ENCODE results near the gene IMMP2L.

IMMP2L gene

DNA sequence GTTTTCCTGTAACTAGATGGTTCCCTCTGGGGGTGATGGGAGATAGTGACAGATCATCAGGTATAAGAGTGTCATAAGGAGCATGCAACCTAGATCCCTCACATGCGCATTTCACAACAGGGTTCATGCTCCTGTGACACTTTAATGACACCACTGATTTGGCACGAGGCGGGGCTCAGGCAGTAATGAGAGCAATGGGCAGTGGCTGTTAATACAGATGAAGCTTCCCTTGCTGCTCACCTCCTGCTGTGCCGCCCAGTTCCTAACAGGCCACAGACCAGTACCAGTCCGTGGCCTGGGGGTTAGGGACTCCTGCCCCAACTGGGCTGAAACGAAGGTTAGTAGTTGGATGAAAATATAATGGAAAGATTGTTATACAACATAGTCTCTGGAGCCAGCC is 673.0 kb downstream of the IMMP2L start:
- no peak for DNase-seq

DNA sequence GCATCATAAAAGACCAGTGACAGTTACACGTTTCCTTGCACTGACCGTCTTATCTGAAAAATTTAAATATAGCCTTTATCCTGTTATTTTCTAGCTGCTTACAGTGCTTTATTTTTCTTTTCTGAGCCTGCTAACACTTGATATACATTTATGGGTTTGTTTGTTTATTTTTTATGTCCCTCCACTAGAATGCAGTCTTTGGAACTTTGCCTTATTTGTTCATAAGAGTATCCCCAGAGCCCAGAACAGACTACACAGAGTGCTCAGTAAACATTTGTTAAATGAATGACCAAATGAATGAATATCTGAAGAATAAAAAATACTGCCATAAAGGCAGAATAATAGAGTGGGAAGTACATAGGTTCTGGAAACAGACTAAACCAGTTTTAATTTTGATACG is 673.7 kb downstream of the IMMP2L start:
- DNase-seq: no peak

DNA sequence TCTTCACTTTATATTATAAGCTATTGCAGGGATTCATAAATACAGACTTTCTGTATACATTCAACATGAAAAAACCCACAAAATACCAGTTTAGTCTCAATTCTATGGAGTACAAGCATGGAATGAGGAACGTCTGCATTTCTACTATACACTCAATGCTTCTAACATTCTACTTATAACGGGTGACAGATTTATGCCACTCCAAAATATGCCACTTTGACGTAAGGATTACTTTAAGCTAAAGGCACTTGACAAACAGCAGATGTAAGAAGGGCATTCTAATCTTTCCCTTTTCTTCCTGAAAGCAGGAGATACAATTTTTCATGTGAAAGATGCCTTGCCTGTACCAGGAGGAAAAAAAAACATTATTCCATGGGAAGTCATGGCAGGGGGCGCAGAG is 676.8 kb downstream of the IMMP2L start:
- no peak for DNase-seq

DNA sequence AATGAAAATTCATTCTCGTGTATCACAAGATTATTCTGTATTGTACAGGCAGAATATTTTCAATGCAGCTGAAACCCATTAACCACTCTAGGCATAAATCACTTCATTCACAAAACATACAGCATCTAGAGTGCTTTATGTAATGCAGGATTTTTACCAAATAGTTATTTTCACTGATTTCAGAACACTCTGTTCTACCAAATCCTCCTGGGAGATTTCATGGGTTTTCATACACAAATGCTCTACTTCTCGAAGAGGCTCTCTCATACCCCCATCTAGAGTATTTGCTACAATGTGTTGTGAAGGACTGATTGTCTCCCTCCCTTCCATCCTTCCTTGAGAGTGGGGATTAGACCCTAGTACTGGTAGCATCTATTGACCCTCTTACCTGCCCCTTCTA is 680.6 kb downstream of the IMMP2L start:
- no peak for DNase-seq

DNA sequence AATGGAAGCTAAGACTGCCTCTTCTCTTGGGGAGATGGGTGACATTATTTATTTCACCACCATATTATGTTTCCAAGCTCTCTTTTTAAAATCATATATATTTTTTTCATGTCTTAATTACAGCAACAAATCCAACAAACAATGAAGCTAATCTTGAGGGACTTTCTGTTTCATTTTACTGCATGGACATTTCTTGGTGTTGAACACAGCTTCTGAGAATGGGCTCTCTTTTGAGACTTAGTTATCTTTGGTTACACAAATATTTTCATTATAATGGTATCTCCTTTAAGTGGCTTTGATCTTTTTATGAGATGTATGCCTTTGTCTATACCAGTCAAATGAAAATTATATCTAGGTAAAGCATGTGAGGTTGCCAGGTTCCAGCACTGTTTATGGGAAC is 681.3 kb downstream of the IMMP2L start:
- DNase-seq: no peak

DNA sequence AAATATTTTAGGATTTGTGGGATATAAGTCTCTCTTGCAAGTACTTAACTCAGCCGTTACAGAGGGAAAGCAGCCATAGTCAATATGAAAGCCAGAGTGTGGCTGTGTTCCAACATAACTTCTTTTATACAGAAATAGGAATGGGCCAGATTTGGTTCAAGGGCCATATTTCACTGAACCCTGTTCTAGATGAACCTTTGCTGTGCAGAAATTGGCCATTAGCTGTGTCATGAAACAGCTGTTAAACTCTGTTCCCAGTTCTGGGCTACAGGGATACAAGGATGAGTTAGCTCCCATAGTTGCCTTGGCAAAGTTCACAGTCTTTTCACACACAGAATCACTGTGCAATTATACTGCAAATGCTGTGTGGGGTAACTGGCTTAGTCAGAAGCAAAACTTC is 685.3 kb downstream of the IMMP2L start:
- DNase-seq: no peak

DNA sequence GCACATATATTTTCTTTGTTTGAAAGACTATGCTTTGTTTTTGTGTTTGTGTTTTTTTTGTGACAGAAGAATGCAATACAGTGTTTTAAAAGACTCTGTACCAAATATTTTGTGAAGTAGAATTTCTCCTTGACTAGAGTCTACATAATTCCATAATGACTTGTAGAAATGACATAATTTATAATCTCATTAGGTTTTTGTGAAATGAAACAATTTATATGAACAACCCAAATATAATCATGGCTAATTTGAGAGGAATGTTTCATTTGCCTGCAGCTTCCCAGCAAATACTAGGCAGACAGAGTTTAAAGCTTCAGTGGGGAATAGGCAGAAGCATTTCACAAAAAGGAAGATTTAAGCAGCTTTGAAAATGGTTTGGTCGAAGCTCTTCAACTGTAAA is 686.9 kb downstream of the IMMP2L start:
- DNase-seq: no peak

DNA sequence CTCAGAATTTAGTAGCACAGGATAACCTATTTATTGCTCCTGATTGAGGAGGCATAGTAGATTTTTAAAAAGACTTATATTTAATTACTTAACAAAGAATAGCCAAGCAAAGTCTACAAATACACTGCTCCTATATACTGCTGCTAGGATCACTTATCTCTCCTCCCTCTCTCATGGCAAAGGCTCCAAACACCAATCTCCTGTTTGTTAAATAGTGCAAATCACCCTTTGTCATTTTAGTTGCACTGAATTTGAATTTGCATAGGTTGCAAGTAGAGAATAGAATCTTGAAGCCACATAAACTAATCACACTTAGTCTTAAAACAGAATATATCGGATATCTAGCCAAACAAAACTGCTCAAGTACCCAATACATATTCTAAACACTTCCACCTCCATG is 690.4 kb downstream of the IMMP2L start:
- DNase-seq: no peak

DNA sequence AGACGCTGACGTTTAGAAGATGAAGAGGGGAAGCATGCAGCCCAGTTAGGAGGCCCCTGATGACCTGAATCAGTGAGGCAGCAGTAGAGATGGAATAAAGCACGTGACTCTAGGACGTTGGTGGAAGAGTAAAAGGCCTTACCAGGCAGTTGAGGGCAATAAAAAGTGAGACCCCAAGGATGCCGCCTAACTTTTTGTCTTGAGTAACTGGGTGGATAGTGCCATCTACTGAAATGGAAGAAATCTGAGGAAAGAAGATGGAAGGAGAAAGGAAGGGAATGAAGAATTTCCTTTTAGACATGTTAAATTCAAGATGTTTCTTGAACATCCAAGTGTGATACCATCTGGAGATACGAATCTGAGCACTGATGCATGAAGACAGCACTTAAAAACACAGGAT is 691.4 kb downstream of the IMMP2L start:
- peak; percentile 68 for DNase-seq

DNA sequence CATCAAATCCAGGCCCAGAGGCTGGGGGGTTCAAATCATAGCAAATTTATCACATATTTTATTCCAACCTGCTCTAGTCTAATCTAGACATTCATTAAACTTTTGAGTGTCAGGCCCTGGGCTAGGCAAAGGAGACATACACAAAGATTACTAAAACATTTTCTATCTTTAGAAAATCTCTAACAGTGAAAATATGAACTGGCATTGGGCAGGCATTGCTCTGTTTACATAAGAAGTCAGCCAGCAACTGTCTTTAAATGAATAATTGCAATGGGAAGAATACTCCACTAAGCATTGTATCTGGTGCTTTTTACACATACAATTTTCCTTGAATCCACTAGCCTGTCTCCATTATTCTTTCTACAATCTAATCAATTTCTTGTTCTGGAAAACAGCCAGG is 693.8 kb downstream of the IMMP2L start:
- DNase-seq: no peak

DNA sequence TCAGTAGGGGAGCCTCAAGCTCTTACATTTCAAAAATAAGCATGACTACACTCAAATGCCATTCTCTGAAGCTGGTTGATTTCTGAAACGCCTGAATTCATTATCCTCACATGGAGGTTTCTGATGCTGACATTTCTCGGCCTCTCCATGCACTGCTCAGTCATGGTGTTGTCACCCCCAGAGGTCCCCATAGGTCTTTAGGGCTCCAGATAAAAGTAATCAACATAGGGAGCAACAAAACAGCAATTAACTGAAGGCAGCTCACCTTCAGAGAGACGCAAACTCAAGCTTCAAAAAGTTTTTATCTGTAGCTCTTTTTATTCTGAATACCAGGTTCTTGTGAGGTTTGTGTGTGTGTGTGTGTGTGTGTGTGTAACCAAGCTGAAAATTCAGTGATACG is 694.5 kb downstream of the IMMP2L start:
- DNase-seq: no peak

DNA sequence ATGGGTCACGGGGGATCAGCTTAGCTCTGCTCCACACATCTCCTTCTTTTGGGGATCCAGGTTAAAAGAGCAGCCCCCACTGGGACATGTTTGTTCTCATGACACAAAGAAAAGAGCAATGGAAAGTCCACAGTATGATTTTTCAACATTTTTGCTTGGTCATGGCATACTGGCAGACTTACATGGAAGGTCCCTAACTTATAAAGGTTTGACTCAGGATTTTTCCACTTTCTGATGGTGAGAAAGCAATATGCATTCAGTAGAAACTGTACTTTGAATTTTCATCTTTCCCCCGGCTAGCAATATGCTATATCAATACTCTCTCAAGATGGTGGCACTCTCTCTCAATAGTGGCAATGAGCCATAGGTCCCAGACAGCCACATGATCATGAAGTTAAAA is 699.0 kb downstream of the IMMP2L start:
- no peak for DNase-seq

DNA sequence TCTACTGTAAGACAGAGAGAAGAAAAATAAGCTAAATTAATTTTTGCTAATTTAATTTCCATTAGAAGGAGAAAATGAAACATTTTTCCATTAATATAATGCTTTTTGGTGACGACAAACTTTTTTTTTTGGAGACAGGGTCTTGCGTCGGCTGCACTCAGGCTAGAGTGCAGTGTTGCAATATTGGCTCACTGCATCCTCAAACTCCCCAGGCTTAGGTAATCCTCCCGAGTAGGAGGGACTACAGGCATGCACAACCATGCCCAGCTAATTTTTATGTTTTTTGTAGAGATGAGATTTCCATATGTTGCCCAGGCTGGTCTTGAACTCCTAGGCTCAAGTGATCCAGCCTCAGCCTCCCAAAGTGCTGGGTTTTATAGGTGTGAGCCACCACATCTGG is 701.1 kb downstream of the IMMP2L start:
- no peak for DNase-seq

DNA sequence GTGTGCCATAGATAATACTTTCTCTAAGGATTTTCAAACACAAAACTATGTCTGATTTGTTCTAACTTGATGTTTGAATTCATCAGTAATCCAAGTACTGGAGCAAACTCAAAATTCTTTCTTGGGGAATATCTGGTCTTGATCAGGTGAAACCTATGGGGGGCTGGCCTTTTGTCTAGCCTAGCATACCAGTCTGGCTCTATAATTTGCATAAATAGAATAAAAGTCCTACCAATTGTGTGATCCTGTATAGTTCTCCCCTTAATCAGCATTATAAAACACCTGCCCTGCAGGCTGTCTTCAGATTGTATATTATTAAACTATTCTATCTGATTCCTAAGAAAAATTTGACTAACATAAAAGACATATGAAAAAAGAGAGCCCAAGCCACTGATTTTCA is 705.2 kb downstream of the IMMP2L start:
- DNase-seq: no peak

DNA sequence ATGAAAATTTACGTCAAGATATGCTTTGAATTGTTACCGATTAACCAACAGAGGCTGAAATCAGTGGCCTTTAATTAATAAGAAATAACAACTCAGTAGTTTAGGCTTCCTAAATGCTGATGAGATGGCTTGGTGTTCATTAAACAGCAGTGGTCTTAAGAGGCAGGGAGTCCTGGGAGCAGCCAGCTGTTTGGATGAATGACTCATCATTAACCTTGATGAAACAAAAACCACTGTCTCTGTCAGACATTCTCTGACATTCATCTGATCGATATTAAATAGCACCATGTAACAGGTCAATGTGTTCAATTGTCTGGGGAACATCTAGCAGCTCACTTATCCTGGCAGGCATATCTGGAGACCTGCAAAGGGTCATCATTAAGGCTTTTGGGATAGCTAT is 705.6 kb downstream of the IMMP2L start:
- peak; percentile 13 for DNase-seq

DNA sequence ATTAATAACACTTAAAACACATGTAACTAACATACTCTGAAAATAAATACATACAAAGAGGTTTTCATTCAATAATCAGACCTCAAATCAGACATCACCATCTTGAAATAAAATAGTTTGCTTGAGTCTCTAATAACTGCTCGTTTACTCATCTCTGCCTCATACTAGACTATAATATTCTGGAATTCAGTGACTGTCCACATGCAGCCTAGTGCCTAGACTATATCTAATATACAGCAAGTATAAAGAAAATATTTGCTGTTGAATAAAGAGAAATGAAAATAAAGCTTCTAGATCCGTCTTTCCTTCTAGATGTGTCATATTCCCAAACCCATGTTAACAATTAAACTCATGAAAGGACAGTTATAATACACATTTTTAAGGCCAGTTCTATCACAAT is 707.6 kb downstream of the IMMP2L start:
- DNase-seq: no peak

DNA sequence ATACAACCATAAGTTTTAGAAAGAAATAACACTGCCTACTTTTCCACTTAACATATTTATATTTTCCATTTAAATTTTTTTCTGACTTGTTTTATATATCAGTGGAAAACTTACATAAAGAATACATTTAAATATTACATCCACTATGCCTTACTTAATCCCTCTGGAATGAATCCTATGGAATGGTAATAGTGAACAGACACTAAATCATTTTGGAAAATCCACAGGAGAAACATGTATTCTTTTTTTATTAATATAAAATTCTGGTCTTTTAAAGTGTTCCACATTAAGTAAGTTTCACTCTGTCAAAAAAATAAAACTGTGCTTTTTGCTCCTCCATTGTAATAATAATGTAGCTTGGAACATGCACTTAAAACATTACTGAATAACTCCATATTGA is 708.1 kb downstream of the IMMP2L start:
- DNase-seq: no peak

DNA sequence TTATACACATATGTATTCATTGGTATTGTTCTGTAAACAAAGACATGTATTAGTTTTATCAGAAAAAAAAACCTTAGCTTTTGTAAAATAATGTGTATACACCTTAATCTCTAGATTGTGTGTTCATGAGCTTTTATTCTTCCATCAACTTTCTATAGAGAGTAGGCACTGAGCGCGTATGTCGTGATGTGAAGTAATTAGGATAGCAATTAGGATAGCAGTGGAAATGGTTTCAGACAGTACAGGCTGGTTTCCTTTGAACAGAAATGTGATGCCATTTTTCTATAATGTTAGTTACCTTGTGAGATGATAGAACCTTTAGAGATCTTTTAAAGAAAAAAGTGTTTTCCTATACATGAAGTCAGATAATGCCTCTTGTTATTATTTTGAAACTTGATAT is 709.0 kb downstream of the IMMP2L start:
- DNase-seq: no peak

DNA sequence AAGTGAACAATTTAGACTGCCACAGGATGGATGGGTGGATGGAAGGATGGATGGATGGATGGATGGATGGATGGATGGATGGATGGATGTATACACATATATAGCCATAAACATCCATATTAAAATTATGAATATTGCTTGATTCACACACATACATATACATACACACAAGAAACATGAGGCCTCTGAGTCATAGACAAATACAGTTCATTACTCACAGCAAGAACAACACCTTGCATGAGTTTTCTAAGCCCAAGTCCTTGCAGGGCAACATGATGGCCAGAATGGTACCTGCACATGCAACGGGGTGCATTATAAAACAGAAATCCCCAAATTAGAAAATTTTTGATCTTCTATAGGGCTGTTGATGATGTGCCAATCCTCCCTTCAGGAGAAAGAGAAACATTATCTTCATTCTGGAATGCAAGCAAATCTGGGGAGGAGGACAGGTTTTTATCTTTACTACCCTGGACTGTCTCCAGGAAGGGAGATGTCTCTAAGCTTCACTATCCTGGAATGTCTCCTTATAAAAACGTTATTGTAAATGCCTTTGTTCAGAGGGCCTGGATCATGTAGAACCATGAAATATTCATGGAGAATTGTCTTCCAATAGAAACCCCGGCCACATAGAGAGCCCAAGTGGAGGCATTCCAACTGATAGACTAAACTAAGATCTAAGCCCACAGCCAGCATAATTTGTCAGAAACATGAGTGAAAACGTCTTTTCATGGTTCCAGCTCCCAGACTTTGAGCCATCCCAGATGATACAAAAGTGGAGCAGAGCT is 709.9 kb downstream of the IMMP2L start:
- no peak for DNase-seq

DNA sequence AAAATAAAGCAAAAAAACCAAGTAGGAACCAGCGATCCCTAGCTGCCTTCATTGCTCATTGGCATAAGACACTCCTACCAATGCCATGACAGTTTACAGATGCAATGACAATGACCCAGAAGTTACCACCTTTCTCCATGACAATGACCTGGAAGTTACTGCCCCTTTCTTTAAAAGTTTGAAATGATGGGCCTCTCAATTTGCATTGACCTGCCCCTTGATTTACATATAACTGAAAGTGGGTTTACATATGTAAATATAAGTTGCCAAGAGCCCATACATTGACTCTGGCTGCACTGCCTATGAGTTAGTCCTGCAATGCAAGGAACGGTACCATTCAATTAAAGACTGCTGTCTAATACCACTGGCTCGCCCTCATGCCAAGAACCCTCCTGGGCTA is 712.1 kb downstream of the IMMP2L start:
- no peak for DNase-seq

DNA sequence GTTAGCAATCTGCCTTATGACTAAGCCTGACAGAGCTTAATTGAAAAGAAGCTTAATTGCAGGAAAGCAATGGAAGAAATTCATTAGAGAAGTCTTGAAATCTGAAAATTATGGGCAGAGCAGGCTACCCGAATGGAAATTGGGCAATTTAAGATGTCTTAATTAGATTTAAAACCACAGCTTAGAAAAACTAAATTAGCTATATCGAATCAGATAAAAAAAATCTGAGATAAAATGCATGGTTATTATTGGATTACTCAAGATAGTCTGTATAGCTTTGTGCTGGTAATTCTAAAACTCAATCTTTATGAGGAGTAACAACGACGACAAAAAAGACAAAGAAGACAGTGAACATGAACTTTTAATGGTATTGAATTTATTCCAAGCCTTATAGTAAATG is 719.5 kb downstream of the IMMP2L start:
- no peak for DNase-seq

DNA sequence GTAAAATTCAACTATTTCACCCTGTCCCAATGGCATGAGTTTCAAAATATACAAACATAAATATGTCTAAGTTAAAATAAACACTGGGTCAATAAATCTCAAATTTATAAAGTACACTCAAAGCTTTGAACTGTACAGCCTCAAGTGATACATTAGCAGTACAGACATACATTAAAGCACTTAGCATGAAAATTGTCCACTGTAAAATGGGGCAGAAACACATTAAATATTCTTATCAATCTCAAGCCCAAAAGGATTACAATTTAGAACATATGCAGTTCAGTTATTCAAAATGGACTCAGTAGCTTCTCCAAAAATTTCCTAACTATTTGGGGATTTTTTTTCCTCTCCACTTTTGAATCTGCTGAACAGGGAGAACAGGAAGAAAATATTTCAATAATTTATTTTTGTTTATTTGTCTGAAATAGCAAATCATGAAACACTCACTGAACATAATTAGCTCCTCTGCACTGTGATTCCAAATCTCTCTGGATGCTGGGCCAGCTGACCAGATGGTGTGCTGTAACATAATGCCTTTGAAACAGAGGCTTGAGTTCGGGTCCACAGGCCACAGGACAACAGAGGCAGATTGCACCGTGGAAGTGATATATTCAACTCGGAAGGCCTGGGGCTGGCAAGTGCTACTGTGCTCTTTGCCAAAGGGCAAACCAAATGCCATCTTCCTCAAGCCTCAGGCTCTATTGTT is 720.3 kb downstream of the IMMP2L start:
- DNase-seq: peak; percentile 57

DNA sequence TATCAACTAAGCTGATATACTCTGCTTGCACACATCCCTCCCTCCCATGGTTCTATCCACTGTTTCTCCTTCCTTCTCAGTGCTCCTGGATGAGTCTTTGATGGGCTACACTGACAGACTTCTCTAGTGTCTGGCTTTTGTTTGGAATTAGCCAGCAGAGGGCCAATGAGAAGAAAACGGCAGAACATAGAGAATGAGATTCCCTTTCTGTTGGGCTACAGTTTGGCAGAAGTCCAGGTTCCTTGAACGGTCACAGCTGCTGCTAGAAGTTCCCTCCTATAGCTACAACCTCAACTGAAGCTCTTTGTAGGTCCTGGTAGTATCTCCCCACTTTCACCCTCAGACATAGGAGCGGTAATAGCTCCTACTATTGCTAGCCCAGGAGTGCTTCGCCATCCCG is 722.4 kb downstream of the IMMP2L start:
- peak; percentile 90 for DNase-seq

DNA sequence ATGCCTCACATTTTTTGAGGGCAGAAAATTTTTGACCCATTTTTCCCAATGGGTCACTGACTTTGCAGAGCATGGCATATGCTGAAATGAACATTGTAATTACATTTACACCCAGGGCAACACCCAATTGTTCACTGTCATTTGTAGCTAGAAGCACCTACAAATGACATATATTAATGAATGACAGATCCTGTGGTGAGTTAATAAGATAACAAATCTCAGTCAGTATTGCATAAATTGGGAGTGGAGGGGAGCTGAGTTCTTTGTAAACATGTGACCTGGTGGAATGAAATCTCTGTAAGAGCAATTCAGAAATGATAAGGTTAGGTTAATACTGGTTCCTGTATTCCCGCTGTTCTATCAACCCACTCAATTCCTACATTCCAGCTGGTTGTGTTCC is 726.4 kb downstream of the IMMP2L start:
- DNase-seq: no peak

DNA sequence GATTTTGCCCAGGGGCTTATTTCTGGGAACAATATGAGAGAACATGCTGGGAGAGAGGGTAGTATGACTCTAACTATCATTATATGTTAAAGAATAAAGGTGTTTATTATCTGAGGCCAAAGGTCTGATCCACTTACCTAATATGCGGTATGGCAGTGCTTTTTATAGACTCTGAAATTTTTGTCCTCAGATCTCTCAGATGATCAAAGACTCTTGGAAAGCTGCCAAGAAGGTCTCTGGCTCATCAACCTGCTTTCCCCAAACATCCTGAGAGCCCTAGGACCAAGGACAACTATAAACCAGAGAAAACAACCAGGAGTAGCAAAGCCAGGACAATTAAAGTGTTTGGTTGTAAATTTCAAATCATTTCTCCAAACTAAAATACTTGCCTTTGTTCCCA is 727.1 kb downstream of the IMMP2L start:
- peak; percentile 75 for DNase-seq

Measured in NCI-H2171 (cell line).